Measurements from ENCODE around the gene MTOR.

The MTOR gene

DNA sequence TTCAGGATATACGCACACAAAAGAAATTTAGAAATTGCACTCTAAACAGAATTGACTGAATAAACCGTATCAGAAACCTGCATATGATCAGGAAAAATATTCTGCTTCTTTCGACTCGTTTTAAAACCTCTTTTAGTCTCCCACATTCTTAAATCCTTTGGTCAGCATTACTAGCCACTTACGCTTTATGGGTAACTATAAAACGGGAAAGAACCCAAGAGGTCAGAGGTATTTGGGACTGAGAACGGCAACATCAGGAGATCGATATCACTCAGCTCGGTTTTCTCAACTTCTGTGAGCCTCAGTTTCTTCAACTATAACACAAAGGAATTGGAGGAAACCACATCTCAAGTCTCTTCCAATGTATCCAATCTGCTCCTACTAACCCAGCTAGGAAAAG, 109.6 kb downstream of the MTOR start:
- TF ChIP-seq, protein P1, sequence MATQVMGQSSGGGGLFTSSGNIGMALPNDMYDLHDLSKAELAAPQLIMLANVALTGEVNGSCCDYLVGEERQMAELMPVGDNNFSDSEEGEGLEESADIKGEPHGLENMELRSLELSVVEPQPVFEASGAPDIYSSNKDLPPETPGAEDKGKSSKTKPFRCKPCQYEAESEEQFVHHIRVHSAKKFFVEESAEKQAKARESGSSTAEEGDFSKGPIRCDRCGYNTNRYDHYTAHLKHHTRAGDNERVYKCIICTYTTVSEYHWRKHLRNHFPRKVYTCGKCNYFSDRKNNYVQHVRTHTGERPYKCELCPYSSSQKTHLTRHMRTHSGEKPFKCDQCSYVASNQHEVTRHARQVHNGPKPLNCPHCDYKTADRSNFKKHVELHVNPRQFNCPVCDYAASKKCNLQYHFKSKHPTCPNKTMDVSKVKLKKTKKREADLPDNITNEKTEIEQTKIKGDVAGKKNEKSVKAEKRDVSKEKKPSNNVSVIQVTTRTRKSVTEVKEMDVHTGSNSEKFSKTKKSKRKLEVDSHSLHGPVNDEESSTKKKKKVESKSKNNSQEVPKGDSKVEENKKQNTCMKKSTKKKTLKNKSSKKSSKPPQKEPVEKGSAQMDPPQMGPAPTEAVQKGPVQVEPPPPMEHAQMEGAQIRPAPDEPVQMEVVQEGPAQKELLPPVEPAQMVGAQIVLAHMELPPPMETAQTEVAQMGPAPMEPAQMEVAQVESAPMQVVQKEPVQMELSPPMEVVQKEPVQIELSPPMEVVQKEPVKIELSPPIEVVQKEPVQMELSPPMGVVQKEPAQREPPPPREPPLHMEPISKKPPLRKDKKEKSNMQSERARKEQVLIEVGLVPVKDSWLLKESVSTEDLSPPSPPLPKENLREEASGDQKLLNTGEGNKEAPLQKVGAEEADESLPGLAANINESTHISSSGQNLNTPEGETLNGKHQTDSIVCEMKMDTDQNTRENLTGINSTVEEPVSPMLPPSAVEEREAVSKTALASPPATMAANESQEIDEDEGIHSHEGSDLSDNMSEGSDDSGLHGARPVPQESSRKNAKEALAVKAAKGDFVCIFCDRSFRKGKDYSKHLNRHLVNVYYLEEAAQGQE (IDR thresholded peaks at IDR 0.05; ENCODE audit: insufficient read depth in 1 of 2, low read depth in 2 of 2, low read length in 2 of 2) = no peak
- no peak for TF ChIP-seq SIN3A (IDR thresholded peaks at IDR 0.05; ENCODE audit: borderline replicate concordance, insufficient read depth, low read length)
- TF ChIP-seq TAF1 (IDR thresholded peaks at IDR 0.05; ENCODE audit: borderline replicate concordance, insufficient read depth, low read length) = no peak
- TF ChIP-seq FOXP2 (optimal IDR thresholded peaks at IDR 0.05; ENCODE audit: borderline replicate concordance, extremely low read depth, extremely low read length, insufficient read depth) = no peak
- TF ChIP-seq POLR2AphosphoS5 (IDR thresholded peaks at IDR 0.05; ENCODE audit: low read depth, low read length) = no peak

GRCh38 chr1:11151826-11152612, 110.3 kb downstream of the MTOR start:
- no peak for TF ChIP-seq TAF1 (IDR thresholded peaks at IDR 0.05; ENCODE audit: borderline replicate concordance, insufficient read depth, low read length)
- TF ChIP-seq POLR2AphosphoS5 (IDR thresholded peaks at IDR 0.05; ENCODE audit: low read depth, low read length) = no peak
- TF ChIP-seq, protein P1 (IDR thresholded peaks at IDR 0.05; ENCODE audit: insufficient read depth in 1 of 2, low read depth in 2 of 2, low read length in 2 of 2) = no peak
- TF ChIP-seq FOXP2 (optimal IDR thresholded peaks at IDR 0.05; ENCODE audit: borderline replicate concordance, extremely low read depth, extremely low read length, insufficient read depth) = no peak
- no peak for TF ChIP-seq SIN3A (IDR thresholded peaks at IDR 0.05; ENCODE audit: borderline replicate concordance, insufficient read depth, low read length)

- TF ChIP-seq SIN3A (IDR thresholded peaks at IDR 0.05; ENCODE audit: borderline replicate concordance, insufficient read depth, low read length) = no peak
- TF ChIP-seq, protein P1 (IDR thresholded peaks at IDR 0.05; ENCODE audit: insufficient read depth in 1 of 2, low read depth in 2 of 2, low read length in 2 of 2) = no peak
- TF ChIP-seq TAF1 (IDR thresholded peaks at IDR 0.05; ENCODE audit: borderline replicate concordance, insufficient read depth, low read length) = no peak
- no peak for TF ChIP-seq POLR2AphosphoS5 (IDR thresholded peaks at IDR 0.05; ENCODE audit: low read depth, low read length)
These were observed 111.2 kb downstream of the MTOR start for GRCh38 chr1:11151114-11151513.

GRCh38 chr1:11150326-11150725, 112.0 kb downstream of the MTOR start:
- TF ChIP-seq FOXP2 (optimal IDR thresholded peaks at IDR 0.05; ENCODE audit: borderline replicate concordance, extremely low read depth, extremely low read length, insufficient read depth) (no peak), SIN3A (IDR thresholded peaks at IDR 0.05; ENCODE audit: borderline replicate concordance, insufficient read depth, low read length) (no peak), POLR2AphosphoS5 (IDR thresholded peaks at IDR 0.05; ENCODE audit: low read depth, low read length) (no peak), TAF1 (IDR thresholded peaks at IDR 0.05; ENCODE audit: borderline replicate concordance, insufficient read depth, low read length) (no peak)
- TF ChIP-seq, protein P1 (IDR thresholded peaks at IDR 0.05; ENCODE audit: insufficient read depth in 1 of 2, low read depth in 2 of 2, low read length in 2 of 2) = no peak

All from PFSK-1 (cell line).